Progenitor cell of endocrine pancreas (in vitro differentiated cells): Measurements from ENCODE around the gene CAPN2. TPM values are rescaled to one million over a fixed set of nuclear protein-coding genes. Genes with fewer than 3 reads are reported as not detected.

Experiments used
- DNase-seq: peaks from one replicate; pipeline ENCODE4 v3.0.0; 2021; ENCODE audit warnings: low spot score; ENCODE audit not compliant: unreplicated experiment
- H3K27ac Mint-ChIP-seq: 2 replicates; pipeline ENCODE4 v1.8.0; 2021; ENCODE audit warnings: mild to moderate bottlenecking, moderate library complexity, mixed read lengths
- H3K27me3 Mint-ChIP-seq: 2 replicates; pipeline ENCODE4 v1.8.0; 2021; ENCODE audit warnings: mixed read lengths
- H3K36me3 Mint-ChIP-seq: 2 replicates; pipeline ENCODE4 v1.8.0; 2022; ENCODE audit warnings: mixed read lengths; ENCODE audit not compliant: insufficient read depth
- H3K4me1 Mint-ChIP-seq: 2 replicates; pipeline ENCODE4 v1.8.0; 2021; ENCODE audit warnings: low read depth, mixed read lengths
- H3K4me3 Mint-ChIP-seq: 2 replicates; pipeline ENCODE4 v1.8.0; 2021; ENCODE audit warnings: low read depth, mild to moderate bottlenecking, moderate library complexity, mixed read lengths
- H3K9me3 Mint-ChIP-seq: 2 replicates; pipeline ENCODE4 v1.8.0; 2021; ENCODE audit warnings: low read depth, mixed read lengths
- CTCF ChIP-seq: fragments of 200-600 bp; sonication (generic); IDR thresholded peaks from one replicate; pipeline ENCODE4 v1.5.0; 2021; ENCODE audit warnings: antibody characterized with exemption, mild to moderate bottlenecking; ENCODE audit not compliant: unreplicated experiment
- total RNA-seq: library from RNA; stranded (reverse); gene quantifications from 2 replicates; pipeline ENCODE4 v1.2.1, GENCODE V29; 2021

CAPN2 gene
- total RNA-seq, 1 donor from 2014 or later: 20.3 TPM

GRCh38 chr1:223682502-223682901 is 29.8 kb upstream of the CAPN2 start:
- no peak for TF ChIP-seq CTCF
- H3K4me3 Mint-ChIP-seq: no peak overlapping the region
- no peaks in the 10 kb centered on the region for H3K9me3 Mint-ChIP-seq
- no peaks in the 10 kb centered on the region for H3K36me3 Mint-ChIP-seq
- H3K27me3 Mint-ChIP-seq: peaks cover 31% of the 10 kb centered on the region
- no peak overlapping the region for H3K27ac Mint-ChIP-seq
- no peak for DNase-seq
- peaks cover 4% of the 10 kb centered on the region for H3K4me1 Mint-ChIP-seq

- H3K4me1 Mint-ChIP-seq: peaks cover 4% of the 10 kb centered on the region
- TF ChIP-seq CTCF: peak; percentile 94
- peaks cover 35% of the 10 kb centered on the region for H3K27me3 Mint-ChIP-seq
- DNase-seq: peak; percentile 63
- H3K9me3 Mint-ChIP-seq: no peaks in the 10 kb centered on the region
- H3K27ac Mint-ChIP-seq: no peak overlapping the region
- no peaks in the 10 kb centered on the region for H3K36me3 Mint-ChIP-seq
- H3K4me3 Mint-ChIP-seq: no peak overlapping the region
Observed at GRCh38 chr1:223683586-223684487, 28.5 kb upstream of the CAPN2 start.

- H3K9me3 Mint-ChIP-seq: no peaks in the 10 kb centered on the region
- peak; percentile 23 for TF ChIP-seq CTCF
- no peaks in the 10 kb centered on the region for H3K36me3 Mint-ChIP-seq
- H3K4me1 Mint-ChIP-seq: peaks cover 4% of the 10 kb centered on the region
- no peak overlapping the region for H3K4me3 Mint-ChIP-seq
- H3K27me3 Mint-ChIP-seq: peaks cover 32% of the 10 kb centered on the region
- H3K27ac Mint-ChIP-seq: no peak overlapping the region
- no peak for DNase-seq
Observed at GRCh38 chr1:223684488-223684792, 27.9 kb upstream of the CAPN2 start.

- Mint-ChIP-seq H3K4me3 (no peak overlapping the region), H3K9me3 (no peaks in the 10 kb centered on the region), H3K36me3 (no peaks in the 10 kb centered on the region), H3K4me1 (no peaks in the 10 kb centered on the region), H3K27me3 (peaks cover 18% of the 10 kb centered on the region), H3K27ac (no peak overlapping the region)
- TF ChIP-seq CTCF: no peak
- DNase-seq: no peak
Observed at GRCh38 chr1:223691121-223691520, 21.2 kb upstream of the CAPN2 start.

GRCh38 chr1:223695014-223695548 is 17.3 kb upstream of the CAPN2 start:
- H3K27ac Mint-ChIP-seq: no peak overlapping the region
- peaks cover 22% of the 10 kb centered on the region for H3K27me3 Mint-ChIP-seq
- H3K4me3 Mint-ChIP-seq: no peak overlapping the region

More at GRCh38 chr1:223695014-223695548, 17.3 kb upstream of the CAPN2 start:
- H3K9me3 Mint-ChIP-seq: no peaks in the 10 kb centered on the region
- no peaks in the 10 kb centered on the region for H3K36me3 Mint-ChIP-seq
- H3K4me1 Mint-ChIP-seq: no peaks in the 10 kb centered on the region
- no peak for TF ChIP-seq CTCF
- no peak for DNase-seq
